GM19438 (cell line): ENCODE measurements around the gene SH2B3.

Source experiments
- ATAC-seq: cut with Tn5 transposase; IDR thresholded peaks from one replicate; pipeline ENCODE4 v1.9.1; 2021; ENCODE audit warnings: low read depth; ENCODE audit not compliant: unreplicated experiment

Gene SH2B3

GRCh38 chr12:111425655-111426054, 19.9 kb downstream of the SH2B3 start:
- no peak for ATAC-seq

- no peak for ATAC-seq
Observed at GRCh38 chr12:111426344-111427185, 20.8 kb downstream of the SH2B3 start.

- no peak for ATAC-seq
Observed at GRCh38 chr12:111427417-111428074, 21.8 kb downstream of the SH2B3 start.

- no peak for ATAC-seq
Observed at GRCh38 chr12:111428081-111428727, 22.5 kb downstream of the SH2B3 start.

- ATAC-seq = no peak
Observed at GRCh38 chr12:111428728-111429175, 23.0 kb downstream of the SH2B3 start.

- no peak for ATAC-seq
Observed at GRCh38 chr12:111429828-111430432, 24.2 kb downstream of the SH2B3 start.

- no peak for ATAC-seq
Observed at GRCh38 chr12:111430433-111431353, 25.0 kb downstream of the SH2B3 start.

- ATAC-seq = no peak
Observed at GRCh38 chr12:111431772-111432171, 26.0 kb downstream of the SH2B3 start.

GRCh38 chr12:111434049-111434448, 28.3 kb downstream of the SH2B3 start:
- no peak for ATAC-seq

GRCh38 chr12:111434680-111435338, 29.1 kb downstream of the SH2B3 start:
- peak; percentile 63 for ATAC-seq

GRCh38 chr12:111435661-111436201, 30.0 kb downstream of the SH2B3 start:
- no peak for ATAC-seq

- ATAC-seq = no peak
Observed at GRCh38 chr12:111436266-111436665, 30.5 kb downstream of the SH2B3 start.

GRCh38 chr12:111436811-111437210, 31.1 kb downstream of the SH2B3 start:
- no peak for ATAC-seq

- no peak for ATAC-seq
Observed at GRCh38 chr12:111437816-111438454, 32.2 kb downstream of the SH2B3 start.

- no peak for ATAC-seq
Observed at GRCh38 chr12:111438481-111438880, 32.8 kb downstream of the SH2B3 start.

GRCh38 chr12:111439657-111440151, 34.0 kb downstream of the SH2B3 start:
- ATAC-seq = no peak

GRCh38 chr12:111440152-111440551, 34.4 kb downstream of the SH2B3 start:
- no peak for ATAC-seq

- ATAC-seq = no peak
Observed at GRCh38 chr12:111440631-111441030, 34.9 kb downstream of the SH2B3 start.
